GM12892 (cell line): ENCODE data around the gene TMEM270.

Experiments
- POLR2A ChIP-seq: IDR thresholded peaks from 2 replicates; pipeline ENCODE4 v1.6.1; 2011; ENCODE audit warnings: low read depth, low read length, control low read depth
- POLR2AphosphoS5 ChIP-seq: IDR thresholded peaks from 2 replicates; pipeline ENCODE4 v1.6.1; 2011; ENCODE audit warnings: low read depth, low read length, control low read depth

DNA sequence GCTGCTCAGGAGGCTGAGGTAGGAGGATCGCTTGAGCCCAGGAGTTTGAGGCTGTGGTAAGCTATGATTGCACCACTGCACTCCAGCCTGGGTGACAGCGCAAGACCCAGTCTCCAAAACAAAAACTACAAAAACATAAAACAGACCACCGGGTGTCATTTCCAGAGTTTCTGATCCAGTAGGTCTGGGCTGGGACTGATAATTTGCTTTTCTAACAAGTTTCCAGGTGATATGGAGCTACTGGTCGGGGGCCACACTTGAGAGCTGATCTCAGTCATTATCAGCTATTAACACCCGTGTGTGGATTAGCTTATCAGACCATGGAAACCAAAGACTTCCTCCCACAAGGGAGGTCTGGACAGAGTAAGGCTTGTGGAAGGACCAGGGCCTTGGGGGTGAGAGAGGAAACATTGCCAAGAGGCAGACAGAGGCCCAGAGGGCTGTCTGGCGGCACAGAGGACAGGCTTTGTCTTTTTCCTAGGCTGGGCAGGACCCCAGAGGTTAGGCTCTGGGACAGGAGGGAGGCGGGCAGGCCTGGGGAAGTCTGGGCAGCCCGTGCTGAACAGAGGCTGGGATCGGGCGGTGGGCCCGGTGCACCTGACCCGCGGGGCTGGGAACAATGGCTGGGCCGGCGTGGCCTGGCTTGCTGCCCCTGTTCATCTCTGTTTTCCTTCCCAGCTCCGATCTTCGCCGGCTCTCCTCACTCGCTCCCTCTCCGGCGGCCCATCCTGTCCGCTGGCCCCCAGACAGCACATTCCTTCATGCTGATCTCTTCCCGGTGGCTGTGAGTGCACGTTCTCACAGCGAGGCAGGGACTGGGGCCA, 25.2 kb downstream of the TMEM270 start:
- no peak for TF ChIP-seq POLR2AphosphoS5
- TF ChIP-seq POLR2A: no peak
